Muscle of leg (tissue), 11 donors: Measurements from ENCODE around the gene GAB2. TPM values are rescaled to one million over a fixed set of nuclear protein-coding genes. Genes with fewer than 3 reads are reported as not detected.
A peak's percentile ranks its signal among the peaks of the same experiment; 100 is the strongest.

Experiments
- DNase-seq: peaks from one replicate; pipeline ENCODE4 v3.0.0; 2013
- H3K27ac ChIP-seq: one replicate; pipeline ENCODE4 v1.5.1; 2013; ENCODE audit warnings: mild to moderate bottlenecking, low read length, control low read depth
- H3K27me3 ChIP-seq: one replicate; pipeline ENCODE4 v1.6.1; 2013; ENCODE audit warnings: low read length; ENCODE audit not compliant: control insufficient read depth, insufficient read depth
- H3K36me3 ChIP-seq: one replicate; pipeline ENCODE4 v1.6.1; 2013; ENCODE audit warnings: low read length; ENCODE audit not compliant: control insufficient read depth, insufficient read depth
- H3K4me1 ChIP-seq: one replicate; pipeline ENCODE4 v1.6.1; 2013; ENCODE audit warnings: low read length; ENCODE audit not compliant: control insufficient read depth, insufficient read depth
- H3K4me3 ChIP-seq: one replicate; pipeline ENCODE4 v1.5.1; 2013; ENCODE audit warnings: low read length, control low read depth
- H3K9me3 ChIP-seq: replicated peaks from 2 replicates; pipeline ENCODE4 v1.6.1; 2013; ENCODE audit warnings: low read depth, low read length; ENCODE audit not compliant: control insufficient read depth
- WGBS: methylation state at CpG from one replicate; pipeline ENCODE4 v1.1.5; 2013; ENCODE audit warnings: missing lambda C conversion rate; ENCODE audit not compliant: insufficient coverage; 5-methylcytosine and 5-hydroxymethylcytosine counted together
- polyA plus RNA-seq, 8 donors: library from polyadenylated mRNA; unstranded; fragments of 120-200 nt; gene quantifications; one replicate each; pipeline versions ENCODE4 v1.2.1 to v1.2.3, GENCODE V29; 2013; ENCODE audit warnings: inconsistent platforms in 1 of 8, low replicate concordance in 1 of 8; ENCODE audit not compliant: insufficient read length in 8 of 8, insufficient read depth in 1 of 8
- total RNA-seq: library from RNA; stranded (reverse); fragments of 120-200 nt; gene quantifications from one replicate; pipeline ENCODE4 v1.2.4, GENCODE V29; 2013

Gene GAB2
- total and polyA plus RNA-seq, 9 donors, result 9.6 to 18.8 (median 14.2) TPM

DNA sequence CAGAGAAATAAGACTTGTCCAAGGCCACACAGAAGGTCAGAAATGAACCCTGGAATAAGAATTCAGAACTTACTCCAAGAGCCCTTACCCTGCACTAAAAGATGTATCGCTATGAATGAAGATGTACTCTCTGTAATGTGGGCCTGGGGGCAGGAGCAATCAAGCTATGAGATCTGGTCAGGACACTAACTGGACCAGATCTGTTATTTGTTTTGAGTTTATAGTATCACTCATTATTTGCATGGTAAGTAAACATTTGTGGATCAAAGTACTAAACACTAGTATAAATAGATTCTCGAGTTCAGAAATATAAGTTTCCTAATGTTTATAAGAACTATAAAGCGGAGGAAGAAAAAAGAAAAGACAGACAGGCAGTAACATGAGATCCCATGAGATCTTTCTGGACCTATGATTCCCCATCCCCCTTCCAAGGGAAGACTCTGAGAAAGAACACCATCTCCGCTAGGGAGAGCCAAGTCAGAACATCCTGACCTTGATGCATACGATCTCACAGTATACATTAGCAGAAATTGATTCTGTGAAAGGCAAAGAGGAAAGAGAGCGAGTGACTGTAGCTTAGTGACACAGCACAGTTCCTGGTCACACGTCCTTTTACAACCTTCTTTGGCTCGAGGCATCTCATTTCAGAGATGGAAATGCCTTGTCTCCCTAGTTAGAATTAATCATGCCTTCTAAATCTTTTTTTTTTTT is 157.7 kb downstream of the GAB2 start:
- Histone ChIP-seq H3K4me1 (peaks cover 20% of the 10 kb centered on the region), H3K27ac (no peak overlapping the region)
- WGBS, result no CpG with 5 or more reads among the region's 8 CpGs

DNA sequence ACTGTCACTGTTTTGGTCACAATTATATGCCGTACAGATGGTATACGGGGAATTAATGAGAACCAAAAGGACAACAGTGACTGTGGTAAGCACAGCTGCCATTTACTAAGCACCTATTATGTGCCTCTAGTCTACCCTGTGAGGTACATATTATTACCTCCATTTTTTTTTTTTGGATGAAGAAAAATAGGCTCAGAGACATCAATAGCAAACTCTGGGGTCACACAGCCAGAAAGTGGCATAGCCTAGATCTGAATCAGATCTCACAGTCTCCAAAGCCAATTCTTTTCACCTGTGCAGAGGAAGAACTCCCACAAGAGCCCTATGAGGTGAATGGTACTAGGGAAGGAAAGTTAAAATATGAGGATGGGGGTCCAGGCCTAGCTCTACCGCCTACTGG is 160.0 kb downstream of the GAB2 start:
- 100% methylated on average over 1 of the region's 3 CpGs for WGBS
- no peak overlapping the region for H3K4me3 ChIP-seq
- no peaks in the 10 kb centered on the region for H3K9me3 ChIP-seq
- DNase-seq, result no peak
- H3K27ac ChIP-seq, result no peak overlapping the region
- no peaks in the 10 kb centered on the region for H3K27me3 ChIP-seq
- peaks cover 19% of the 10 kb centered on the region for H3K4me1 ChIP-seq
- H3K36me3 ChIP-seq, result peaks cover 2% of the 10 kb centered on the region

More for the DNA sequence above, 157.7 kb downstream of the GAB2 start:
- H3K36me3 ChIP-seq, result peaks cover 2% of the 10 kb centered on the region
- no peaks in the 10 kb centered on the region for H3K9me3 ChIP-seq
- H3K4me3 ChIP-seq, result no peak overlapping the region
- H3K27me3 ChIP-seq, result no peaks in the 10 kb centered on the region
- peak; percentile 41 for DNase-seq

DNA sequence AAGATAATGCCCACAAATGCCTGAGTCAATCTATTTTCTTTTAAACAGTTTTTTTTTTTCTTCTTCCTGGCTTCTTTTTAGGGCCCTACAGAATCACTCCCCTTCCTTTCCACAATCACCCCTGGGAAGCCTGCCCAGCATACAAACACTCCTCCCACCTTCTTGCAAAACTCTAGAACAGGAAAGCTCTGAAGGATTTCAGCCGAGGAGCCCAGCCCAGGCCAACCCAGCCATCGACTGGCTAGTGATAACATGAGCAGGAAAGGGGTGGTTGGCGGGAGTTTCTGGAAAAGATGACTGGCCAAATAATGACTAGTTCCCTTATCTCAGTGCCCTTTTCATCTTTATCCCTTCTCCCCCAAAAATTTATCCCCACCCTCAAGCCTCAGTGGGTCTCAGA is 160.7 kb downstream of the GAB2 start:
- WGBS, result no CpG with 5 or more reads among the region's 3 CpGs
- Histone ChIP-seq H3K27ac (no peak overlapping the region), H3K4me1 (peaks cover 14% of the 10 kb centered on the region)

DNA sequence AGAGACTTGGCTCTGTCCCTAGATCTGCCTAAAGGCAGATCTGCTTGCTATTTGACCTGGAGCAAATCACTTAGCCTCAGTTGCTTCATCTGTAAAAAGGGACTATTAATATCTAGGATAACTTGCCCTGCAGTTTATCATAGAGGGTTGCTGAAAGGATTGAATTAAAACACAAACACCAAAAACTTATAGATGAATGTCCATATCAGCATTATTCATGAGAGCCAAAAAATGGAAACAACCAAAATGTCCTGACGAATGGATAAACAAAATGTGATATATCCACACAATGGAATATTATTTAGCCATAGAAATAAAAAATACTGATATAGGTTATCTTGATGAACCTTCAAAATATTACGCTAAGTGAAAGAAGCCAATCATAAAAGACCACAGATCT is 161.7 kb downstream of the GAB2 start:
- Histone ChIP-seq H3K27me3 (no peaks in the 10 kb centered on the region), H3K9me3 (no peaks in the 10 kb centered on the region), H3K4me1 (peaks cover 15% of the 10 kb centered on the region), H3K4me3 (no peak overlapping the region), H3K36me3 (peaks cover 2% of the 10 kb centered on the region), H3K27ac (no peak overlapping the region)
- no CpG with 5 or more reads among the region's 2 CpGs for WGBS
- no peak for DNase-seq

More for the DNA sequence above, 160.7 kb downstream of the GAB2 start:
- H3K4me3 ChIP-seq, result no peak overlapping the region
- H3K36me3 ChIP-seq, result peaks cover 2% of the 10 kb centered on the region
- H3K9me3 ChIP-seq, result no peaks in the 10 kb centered on the region
- DNase-seq, result peak; percentile 66
- H3K27me3 ChIP-seq, result no peaks in the 10 kb centered on the region

DNA sequence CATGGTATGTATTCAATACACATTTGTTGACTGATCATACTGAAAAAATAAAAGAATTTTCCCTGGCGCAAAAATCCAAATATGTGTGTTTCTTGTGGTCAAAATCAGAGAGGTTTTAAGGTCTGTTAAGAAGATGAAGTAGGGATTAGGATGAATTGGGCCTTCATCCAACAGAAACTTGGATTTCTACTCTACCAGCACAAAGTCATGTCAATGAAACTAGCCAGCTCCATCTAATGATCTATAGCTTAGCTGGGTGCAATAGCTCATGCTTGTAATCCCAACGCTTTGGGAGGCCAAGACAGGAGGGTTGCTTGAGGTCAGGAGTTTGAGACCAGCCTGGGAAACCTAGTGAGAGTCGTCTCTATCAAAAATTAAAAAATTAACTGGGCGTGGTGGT is 163.4 kb downstream of the GAB2 start:
- 74% methylated on average over 3 of the region's 4 CpGs for WGBS
- Histone ChIP-seq H3K9me3 (no peaks in the 10 kb centered on the region), H3K4me1 (peaks cover 14% of the 10 kb centered on the region), H3K4me3 (no peak overlapping the region), H3K36me3 (peaks cover 4% of the 10 kb centered on the region), H3K27ac (no peak overlapping the region), H3K27me3 (no peaks in the 10 kb centered on the region)
- peak; percentile 30 for DNase-seq

DNA sequence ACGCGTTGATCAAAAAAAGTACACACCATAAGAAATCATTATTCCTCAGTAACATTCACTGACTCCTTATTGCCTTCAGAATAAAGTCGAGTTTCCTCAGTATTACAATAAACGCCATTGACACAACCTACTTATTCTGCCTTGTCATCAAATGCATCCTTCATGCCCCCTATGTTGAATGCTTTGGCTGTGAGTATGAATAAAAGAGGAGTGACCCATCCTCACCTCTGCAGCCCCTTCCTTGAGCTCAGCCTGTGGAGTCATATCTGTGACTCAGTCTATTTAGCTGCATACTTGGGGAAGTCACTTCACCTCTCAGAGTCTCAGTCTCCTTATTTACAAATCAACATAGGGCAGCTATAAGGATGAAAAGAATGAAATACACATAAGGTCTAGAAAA is 163.8 kb downstream of the GAB2 start:
- WGBS, result 93% methylated on average over 3 of the region's 4 CpGs
- no peak overlapping the region for H3K4me3 ChIP-seq
- H3K27ac ChIP-seq, result no peak overlapping the region
- peaks cover 4% of the 10 kb centered on the region for H3K36me3 ChIP-seq
- no peaks in the 10 kb centered on the region for H3K27me3 ChIP-seq
- peaks cover 14% of the 10 kb centered on the region for H3K4me1 ChIP-seq
- DNase-seq, result no peak
- H3K9me3 ChIP-seq, result no peaks in the 10 kb centered on the region

DNA sequence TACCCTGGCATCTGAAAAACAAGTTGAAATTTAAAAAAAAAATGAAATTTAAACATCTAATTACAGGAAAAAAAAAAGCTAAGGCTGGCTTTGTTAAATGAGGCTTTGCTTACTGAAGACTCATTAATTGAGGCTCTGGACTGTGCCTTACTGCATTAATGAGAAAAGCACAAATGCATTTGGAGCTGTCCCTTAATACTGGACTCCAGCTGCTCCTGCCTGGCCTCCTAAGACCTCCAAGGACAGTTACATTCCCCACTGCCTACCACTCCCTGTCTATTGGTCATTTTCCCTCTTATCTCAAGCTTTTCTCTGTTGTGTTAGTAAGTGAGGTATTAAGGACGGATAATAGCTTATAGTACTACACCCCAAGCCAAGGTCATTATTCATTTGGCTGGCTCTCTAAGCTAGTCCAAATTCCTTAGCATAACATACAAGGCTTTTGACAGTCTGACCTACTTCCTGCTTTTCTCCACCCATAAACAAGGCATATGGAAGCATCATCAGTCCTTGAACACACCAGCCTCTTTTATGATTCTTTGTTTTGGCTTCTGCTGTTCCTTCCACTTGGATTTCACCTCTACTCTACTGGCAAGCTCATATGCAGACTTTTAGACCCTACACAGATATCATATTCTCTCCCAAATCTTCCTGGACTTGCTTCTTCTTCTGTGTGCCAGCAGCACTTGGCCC is 166.4 kb downstream of the GAB2 start:
- Histone ChIP-seq H3K9me3 (no peaks in the 10 kb centered on the region), H3K27me3 (no peaks in the 10 kb centered on the region), H3K36me3 (peaks cover 11% of the 10 kb centered on the region), H3K4me1 (peaks cover 11% of the 10 kb centered on the region), H3K27ac (peak overlapping the region; percentile 13), H3K4me3 (no peak overlapping the region)
- peak; percentile 88 for DNase-seq
- WGBS, result no CpG with 5 or more reads among the region's 1 CpG

DNA sequence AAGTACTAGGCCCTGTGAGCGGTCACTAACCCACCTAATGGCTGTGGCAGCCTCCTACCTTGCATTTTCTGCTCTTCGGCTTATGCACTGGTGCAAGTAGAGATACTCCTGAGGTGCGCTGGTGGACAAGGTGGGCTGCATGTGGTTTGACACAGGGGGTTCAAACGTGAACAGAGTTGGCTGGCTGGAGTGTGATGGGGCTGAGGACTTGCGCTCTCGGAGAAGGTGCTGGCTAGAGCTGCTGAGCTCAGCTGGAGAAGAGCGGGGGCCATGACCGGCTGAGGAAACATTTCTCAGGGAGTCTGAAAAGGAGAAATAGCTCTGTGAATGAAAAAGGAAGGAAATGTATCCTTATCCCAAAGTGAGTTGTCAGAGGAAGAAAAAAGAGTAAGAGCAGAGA is 167.5 kb downstream of the GAB2 start:
- Histone ChIP-seq H3K36me3 (peaks cover 10% of the 10 kb centered on the region), H3K27ac (no peak overlapping the region), H3K9me3 (peaks cover 2% of the 10 kb centered on the region), H3K4me3 (no peak overlapping the region), H3K4me1 (peaks cover 11% of the 10 kb centered on the region), H3K27me3 (no peaks in the 10 kb centered on the region)
- 78% methylated on average over 4 of the region's 8 CpGs for WGBS
- no peak for DNase-seq

DNA sequence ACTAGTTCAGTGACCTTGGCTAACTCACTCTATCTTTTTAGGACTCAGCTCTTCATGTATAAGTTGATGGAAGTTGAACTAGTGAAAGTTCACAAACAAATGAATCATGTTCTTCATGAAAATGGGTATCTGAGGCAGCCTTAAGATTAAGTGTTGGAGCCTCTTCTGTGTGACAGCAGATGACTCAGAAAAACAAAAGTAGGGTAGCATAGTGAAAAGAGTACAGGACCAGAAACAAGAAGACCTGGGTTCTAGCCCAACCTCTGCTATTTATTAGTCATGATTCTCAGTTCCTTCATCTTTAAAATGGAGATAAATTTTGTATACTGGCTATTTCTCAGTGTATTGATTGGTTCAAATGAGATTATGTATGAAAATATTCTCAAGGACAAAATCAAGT is 168.7 kb downstream of the GAB2 start:
- H3K4me1 ChIP-seq, result peaks cover 11% of the 10 kb centered on the region
- DNase-seq, result no peak
- peaks cover 10% of the 10 kb centered on the region for H3K36me3 ChIP-seq
- no peak overlapping the region for H3K4me3 ChIP-seq
- no peak overlapping the region for H3K27ac ChIP-seq
- no peaks in the 10 kb centered on the region for H3K27me3 ChIP-seq
- peaks cover 2% of the 10 kb centered on the region for H3K9me3 ChIP-seq

DNA sequence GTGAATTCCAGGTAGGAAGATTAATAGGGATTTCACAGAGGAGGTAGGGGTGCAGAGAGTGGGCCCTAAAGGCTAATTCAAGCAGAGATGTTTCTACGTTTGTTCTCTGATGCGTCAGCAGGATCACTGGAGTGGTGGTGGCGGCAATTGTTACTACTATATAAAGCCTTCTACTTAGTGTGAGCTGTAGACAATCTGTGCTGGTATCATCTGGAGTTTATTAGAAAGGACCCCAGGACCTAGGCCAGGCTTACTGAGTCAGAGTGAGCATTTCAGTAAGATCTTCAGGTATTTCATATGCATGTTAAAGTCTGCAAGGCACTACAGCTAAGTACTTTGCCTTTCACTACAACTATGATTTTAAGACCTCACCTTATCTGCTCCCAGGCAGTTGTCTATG is 169.4 kb downstream of the GAB2 start:
- Histone ChIP-seq H3K36me3 (peaks cover 10% of the 10 kb centered on the region), H3K27ac (no peak overlapping the region), H3K27me3 (no peaks in the 10 kb centered on the region), H3K4me3 (no peak overlapping the region), H3K4me1 (peaks cover 11% of the 10 kb centered on the region), H3K9me3 (peaks cover 2% of the 10 kb centered on the region)
- WGBS, result no CpG with 5 or more reads among the region's 3 CpGs
- DNase-seq, result no peak
